NB4 (cell line): Measurements from ENCODE around the gene ARHGAP28.

Experiments used
- DNase-seq: peaks from one replicate; pipeline ENCODE4 v3.0.0; 2010; ENCODE audit warnings: low read depth
- H3K4me3 ChIP-seq: one replicate; pipeline ENCODE4 v1.5.1; 2011; ENCODE audit warnings: mild to moderate bottlenecking, low read depth, low read length, moderate library complexity
- CTCF ChIP-seq: IDR thresholded peaks from one replicate; pipeline ENCODE4 v1.5.1; 2012; ENCODE audit warnings: low read depth, low read length
- MAX ChIP-seq: IDR thresholded peaks from 2 replicates; pipeline ENCODE4 v1.6.1; 2011; ENCODE audit warnings: low read depth, low read length
- MYC ChIP-seq: IDR thresholded peaks from 2 replicates; pipeline ENCODE4 v1.6.1; 2011; ENCODE audit warnings: low read depth, low read length
- POLR2A ChIP-seq: IDR thresholded peaks from 2 replicates; pipeline ENCODE4 v1.6.1; 2011; ENCODE audit warnings: mild to moderate bottlenecking; ENCODE audit not compliant: insufficient read length; ENCODE audit errors: extremely low read depth

ARHGAP28 gene

GRCh38 chr18:6857300-6857699 lies 127.8 kb downstream of the ARHGAP28 start:
- TF ChIP-seq POLR2A (no peak), MYC (no peak), CTCF (no peak), MAX (no peak)
- H3K4me3 ChIP-seq, result no peak overlapping the region
- no peak for DNase-seq

- no peak for DNase-seq
- no peak overlapping the region for H3K4me3 ChIP-seq
- TF ChIP-seq POLR2A (no peak), MYC (no peak), MAX (no peak), CTCF (no peak)
Observed at GRCh38 chr18:6859676-6860422, 130.3 kb downstream of the ARHGAP28 start.

DNA sequence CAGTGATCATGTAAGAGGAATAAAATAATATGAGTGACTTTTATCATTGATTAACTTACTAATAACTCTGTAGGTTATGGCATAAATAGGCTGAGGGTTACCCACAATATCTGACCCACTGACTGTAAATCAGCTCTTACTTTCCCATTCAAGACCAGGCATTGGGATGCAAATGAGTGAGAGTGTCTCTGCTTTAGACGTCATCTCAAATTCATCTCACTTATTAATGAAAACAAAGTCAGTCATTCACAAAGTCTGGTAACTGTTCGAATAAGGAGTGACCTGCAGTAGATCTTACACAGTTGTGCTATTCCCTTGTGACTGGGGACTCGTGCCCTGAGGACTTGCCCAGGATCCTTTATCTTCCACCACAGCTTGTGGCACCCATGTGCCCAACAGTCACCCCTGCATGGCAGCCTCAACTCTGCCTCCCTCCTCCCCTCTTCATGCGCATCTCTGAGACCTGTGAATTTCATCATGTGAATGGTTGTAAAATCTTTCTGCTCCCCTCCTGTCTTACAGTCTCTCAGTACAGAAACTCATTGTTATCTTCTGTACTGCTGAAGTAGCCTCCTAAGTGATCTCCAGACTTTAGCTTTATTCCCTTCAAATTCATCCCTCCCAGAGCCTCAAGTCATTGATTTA lies 131.4 kb downstream of the ARHGAP28 start:
- H3K4me3 ChIP-seq, result no peak overlapping the region
- DNase-seq, result no peak
- TF ChIP-seq MAX, result no peak
- no peak for TF ChIP-seq POLR2A
- no peak for TF ChIP-seq CTCF
- no peak for TF ChIP-seq MYC

DNA sequence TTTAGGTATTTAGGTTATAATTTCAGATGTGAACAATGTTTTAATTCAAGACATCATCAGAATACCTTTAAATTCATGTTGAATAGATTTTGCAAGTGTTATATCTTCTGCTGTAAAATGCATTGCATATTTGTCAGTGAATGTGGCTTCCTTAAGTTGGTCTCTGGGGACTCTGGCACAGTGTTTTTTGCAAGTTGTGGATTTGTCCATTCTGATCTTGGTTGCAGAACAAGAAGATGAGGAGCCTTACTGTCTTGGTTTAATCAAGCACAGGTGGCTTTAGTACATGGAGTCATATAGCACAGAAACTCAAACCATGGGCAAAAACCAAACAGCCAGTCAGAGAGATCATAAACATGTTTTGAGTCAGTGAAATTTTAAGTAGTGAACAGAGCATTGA lies 135.7 kb downstream of the ARHGAP28 start:
- no peak for TF ChIP-seq MYC
- TF ChIP-seq POLR2A, result no peak
- TF ChIP-seq CTCF, result no peak
- TF ChIP-seq MAX, result no peak
- no peak for DNase-seq

DNA sequence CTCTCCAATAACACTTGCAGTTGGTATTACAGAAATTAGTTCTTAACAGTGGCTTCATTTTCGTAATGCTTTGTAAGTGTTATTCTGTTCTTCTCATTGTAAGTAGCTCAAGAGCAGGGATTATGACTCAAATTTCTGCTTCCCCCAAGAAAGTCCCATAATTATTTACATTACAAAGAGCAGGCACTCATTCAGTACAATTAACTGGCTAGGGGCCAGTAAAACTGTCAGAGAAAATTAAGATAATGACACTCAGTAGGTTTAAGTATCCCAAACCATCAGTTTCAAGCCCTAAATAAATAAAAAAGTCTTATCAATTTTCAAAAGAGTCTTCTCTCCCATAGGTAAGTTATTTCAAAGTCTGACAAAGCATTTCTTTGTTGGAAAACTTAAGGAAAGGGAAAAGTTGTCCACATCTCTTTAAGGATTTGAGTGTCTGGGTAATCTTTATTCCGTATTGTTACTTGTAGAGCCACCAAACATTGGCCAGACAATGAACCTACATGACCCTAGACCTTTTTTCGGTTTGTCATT lies 137.1 kb downstream of the ARHGAP28 start:
- TF ChIP-seq MAX, result no peak
- TF ChIP-seq MYC, result no peak
- no peak for TF ChIP-seq POLR2A
- no peak for TF ChIP-seq CTCF
- DNase-seq, result no peak
- H3K4me3 ChIP-seq, result no peak overlapping the region

More for the DNA sequence above, 135.7 kb downstream of the ARHGAP28 start:
- no peak overlapping the region for H3K4me3 ChIP-seq
